ENCODE measurements around the gene DENND4C. TPM values are rescaled to one million over a fixed set of nuclear protein-coding genes. Genes with fewer than 3 reads are reported as not detected.

The DENND4C gene
- total RNA-seq, 1 experiment from 2014 or later, result 26.6 TPM

DNA sequence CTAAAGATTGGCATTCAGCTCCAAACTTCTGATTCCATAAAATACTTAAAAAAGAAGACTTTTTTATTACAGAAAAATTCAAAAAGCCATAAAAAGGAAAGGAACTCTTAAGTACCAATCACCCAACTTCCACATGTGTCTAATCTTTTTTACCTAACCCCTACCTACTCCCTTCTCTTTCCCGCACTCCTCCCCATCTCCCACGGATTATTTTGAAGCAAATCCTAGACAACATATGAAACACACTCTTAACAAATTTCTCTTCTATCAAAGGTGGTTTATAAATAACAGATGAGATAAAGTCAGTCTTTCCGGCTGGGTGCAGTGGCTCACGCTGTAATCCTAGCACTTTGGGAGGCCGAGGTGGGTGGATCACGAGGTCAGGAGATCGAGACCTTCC lies 5.9 kb upstream of the DENND4C start:
- no peak overlapping the region for H3K14ac ChIP-seq (ENCODE audit: insufficient read depth, low read length)
- H4K8ac ChIP-seq (replicated peaks; ENCODE audit: insufficient read length, low read depth, low read length), result no peak overlapping the region
- H2AK5ac ChIP-seq (ENCODE audit: insufficient read length, low read length), result no peak overlapping the region
- 100% methylated on average over 2 of the region's 7 CpGs for WGBS (ENCODE audit: extremely low coverage, insufficient read length, low lambda C conversion rate)
- H2BK5ac ChIP-seq (ENCODE audit: insufficient read length, low read length), result no peak overlapping the region
- no peaks in the 10 kb centered on the region for H4K20me1 ChIP-seq (ENCODE audit: control insufficient read depth, insufficient read depth, insufficient read length)
- no peaks in the 10 kb centered on the region for H3K27me3 Mint-ChIP-seq (ENCODE audit: low read depth)
- no peak overlapping the region for H2BK15ac ChIP-seq (ENCODE audit: low read depth, low read length)
- H3K27me3 ChIP-seq (ENCODE audit: insufficient read depth, low read length), result no peaks in the 10 kb centered on the region
- no peak overlapping the region for H3K4ac ChIP-seq (ENCODE audit: low read depth, low read length)
- no peak overlapping the region for H4K5ac ChIP-seq (ENCODE audit: insufficient read length, low read depth, low read length)
- H4K91ac ChIP-seq (ENCODE audit: insufficient read length, low read depth, low read length), result no peak overlapping the region
- DNase-seq, result no peak
- TF ChIP-seq, protein P1, sequence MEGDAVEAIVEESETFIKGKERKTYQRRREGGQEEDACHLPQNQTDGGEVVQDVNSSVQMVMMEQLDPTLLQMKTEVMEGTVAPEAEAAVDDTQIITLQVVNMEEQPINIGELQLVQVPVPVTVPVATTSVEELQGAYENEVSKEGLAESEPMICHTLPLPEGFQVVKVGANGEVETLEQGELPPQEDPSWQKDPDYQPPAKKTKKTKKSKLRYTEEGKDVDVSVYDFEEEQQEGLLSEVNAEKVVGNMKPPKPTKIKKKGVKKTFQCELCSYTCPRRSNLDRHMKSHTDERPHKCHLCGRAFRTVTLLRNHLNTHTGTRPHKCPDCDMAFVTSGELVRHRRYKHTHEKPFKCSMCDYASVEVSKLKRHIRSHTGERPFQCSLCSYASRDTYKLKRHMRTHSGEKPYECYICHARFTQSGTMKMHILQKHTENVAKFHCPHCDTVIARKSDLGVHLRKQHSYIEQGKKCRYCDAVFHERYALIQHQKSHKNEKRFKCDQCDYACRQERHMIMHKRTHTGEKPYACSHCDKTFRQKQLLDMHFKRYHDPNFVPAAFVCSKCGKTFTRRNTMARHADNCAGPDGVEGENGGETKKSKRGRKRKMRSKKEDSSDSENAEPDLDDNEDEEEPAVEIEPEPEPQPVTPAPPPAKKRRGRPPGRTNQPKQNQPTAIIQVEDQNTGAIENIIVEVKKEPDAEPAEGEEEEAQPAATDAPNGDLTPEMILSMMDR (conservative IDR thresholded peaks at IDR 0.05), result no peak
- no peak overlapping the region for H3K56ac ChIP-seq (ENCODE audit: insufficient read length, low read depth, low read length)
- peaks cover 0 to 5% (median 4%) of the 10 kb centered on the region in 3 experiments; a peak in 3 of 7 replicates for H3K36me3 Mint-ChIP-seq (ENCODE audit: insufficient read depth in 1 of 3, low read depth in 3 of 3)
- no peak overlapping the region for H3K18ac ChIP-seq (ENCODE audit: insufficient read length, low read depth, low read length)
- H3K9ac ChIP-seq (ENCODE audit: extremely low read depth, insufficient read length, low read length), result no peak overlapping the region
- no peak overlapping the region for H3K27ac ChIP-seq (ENCODE audit: insufficient read length, low read depth, low read length)
- no peak overlapping the region for H2BK20ac ChIP-seq (ENCODE audit: low read depth, low read length, poor library complexity, severe bottlenecking)
- no peak overlapping the region for H2AFZ ChIP-seq (ENCODE audit: low read length)
- H3K4me1 Mint-ChIP-seq, result peaks cover 12 to 13% of the 10 kb centered on the region in 2 experiments
- no peak overlapping the region for H2BK120ac ChIP-seq (ENCODE audit: low read depth, low read length, poor library complexity, severe bottlenecking)
- no peaks in the 10 kb centered on the region for H3K9me3 ChIP-seq (ENCODE audit: control insufficient read depth, low read depth, low read length)
- no peak overlapping the region for H3K4me2 ChIP-seq (ENCODE audit: insufficient read depth, insufficient read length, low read length)
- no peaks in the 10 kb centered on the region for H3K79me1 ChIP-seq (ENCODE audit: insufficient read depth, low read depth, low read length, poor library complexity, severe bottlenecking)
- H3K79me2 ChIP-seq (ENCODE audit: insufficient read depth, low read length), result no peaks in the 10 kb centered on the region
- H2BK12ac ChIP-seq (ENCODE audit: insufficient read length, low read depth, low read length), result no peak overlapping the region
- H3K4me1 ChIP-seq (ENCODE audit: insufficient read depth, low read length), result no peaks in the 10 kb centered on the region; the same call in 1 of the 2 replicates
- no peak overlapping the region; a peak in 1 of 7 replicates for H3K27ac Mint-ChIP-seq
- H3K4me3 Mint-ChIP-seq, result no peak overlapping the region
- H3T11ph ChIP-seq (ENCODE audit: low read length), result no peak overlapping the region
- no peaks in the 10 kb centered on the region for H3K9me3 Mint-ChIP-seq
- H3K23ac ChIP-seq (ENCODE audit: insufficient read length, low read depth, low read length), result no peak overlapping the region
- peaks cover under 1% of the 10 kb centered on the region for H3K23me2 ChIP-seq (ENCODE audit: insufficient read length, low read depth, low read length, poor library complexity, severe bottlenecking)

Data from H9 (cell line).